AG04450 (cell line): Measurements from ENCODE around the gene RPUSD4. TPM values are rescaled to one million over a fixed set of nuclear protein-coding genes. Genes with fewer than 3 reads are reported as not detected.

ENCODE experiments used
- CTCF ChIA-PET: fragments of 300-600, 350-600 bp; formaldehyde crosslinking; extraction: SDS; loops from one replicate; lab custom pipeline; 2022; ENCODE audit warnings: antibody characterized with exemption, inconsistent platforms; lab: Charles Lee
- POLR2A ChIA-PET: fragments of 350-600 bp; formaldehyde crosslinking; extraction: SDS; loops from one replicate; lab custom pipeline; 2021; ENCODE audit warnings: antibody characterized with exemption, inconsistent platforms; lab: Yijun Ruan, JAX
- DNase-seq: peaks from one replicate; pipeline ENCODE4 v3.0.0-alpha.2; 2011; ENCODE audit warnings: low read depth, low spot score
- H3K27ac ChIP-seq: one replicate; pipeline ENCODE4 v1.5.1; 2012; ENCODE audit warnings: low read depth, low read length, control low read depth
- H3K27me3 ChIP-seq: one replicate; pipeline ENCODE4 v1.6.0; 2012; ENCODE audit warnings: low read length; ENCODE audit not compliant: control insufficient read depth, insufficient read depth
- H3K4me3 ChIP-seq: 2 replicates; pipeline ENCODE4 v1.5.1; 2011; ENCODE audit warnings: mild to moderate bottlenecking, low read depth, low read length, control low read depth
- H3K9me3 ChIP-seq: 2 replicates; pipeline ENCODE4 v1.5.1; 2012; ENCODE audit warnings: low read length; ENCODE audit not compliant: control insufficient read depth, insufficient read depth
- CTCF ChIP-seq: IDR thresholded peaks from 2 replicates; pipeline ENCODE4 v1.5.1; 2011; ENCODE audit warnings: low read depth, low read length, control low read depth, inconsistent platforms
- polyA plus RNA-seq: library from polyadenylated mRNA; depleted of rRNA; stranded (reverse); fragments of >200 nt; gene quantifications from 2 replicates; pipeline ENCODE4 v1.2.3, GENCODE V29; 2011

Gene RPUSD4
- polyA plus RNA-seq, 1 experiment = 22.0 TPM

DNA sequence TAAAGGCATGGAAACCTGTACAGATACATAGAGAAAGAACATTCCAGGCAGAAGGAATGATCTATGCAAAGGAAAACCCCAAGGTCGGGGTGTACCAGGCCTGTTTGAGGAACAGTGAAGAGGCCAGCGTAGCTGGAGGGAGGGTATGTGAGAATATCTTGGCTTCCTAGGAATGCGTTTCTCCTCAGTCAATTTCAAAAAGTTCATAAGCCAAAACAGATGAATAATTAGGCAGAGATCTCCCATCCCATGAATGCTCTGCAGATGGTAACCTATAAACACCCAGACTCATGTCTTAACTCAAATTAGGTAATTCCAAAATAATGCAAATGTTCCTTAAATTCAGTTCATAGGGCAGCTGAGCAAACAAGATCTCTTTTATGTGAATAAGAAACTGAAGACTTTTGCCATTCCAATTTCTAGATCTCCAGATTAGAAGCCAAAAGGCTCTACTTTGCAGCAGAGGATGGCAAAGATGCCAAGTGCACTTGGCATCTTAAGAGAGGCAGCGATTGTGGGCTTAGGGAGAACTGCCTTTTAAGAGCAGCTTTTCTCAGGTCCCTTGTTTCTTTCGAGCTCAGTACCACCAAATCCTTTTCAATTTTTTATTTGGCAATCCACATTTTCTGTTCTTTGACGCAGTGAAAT is 13.3 kb upstream of the RPUSD4 start:
- ChIA-PET CTCF (interaction anchor here (0.8 kb wide), 1 partner anchor 302 kb away, joined by 3 read pairs; no protein-coding TSS in a partner anchor), POLR2A (interaction anchor here (1.0 kb wide), 1 partner anchor 12 kb away, joined by 3 read pairs; no protein-coding TSS in a partner anchor)
- no peaks in the 10 kb centered on the region for H3K9me3 ChIP-seq
- H3K27ac ChIP-seq = no peak overlapping the region
- TF ChIP-seq CTCF = no peak
- DNase-seq = no peak
- no peak overlapping the region for H3K4me3 ChIP-seq
- no peaks in the 10 kb centered on the region for H3K27me3 ChIP-seq

DNA sequence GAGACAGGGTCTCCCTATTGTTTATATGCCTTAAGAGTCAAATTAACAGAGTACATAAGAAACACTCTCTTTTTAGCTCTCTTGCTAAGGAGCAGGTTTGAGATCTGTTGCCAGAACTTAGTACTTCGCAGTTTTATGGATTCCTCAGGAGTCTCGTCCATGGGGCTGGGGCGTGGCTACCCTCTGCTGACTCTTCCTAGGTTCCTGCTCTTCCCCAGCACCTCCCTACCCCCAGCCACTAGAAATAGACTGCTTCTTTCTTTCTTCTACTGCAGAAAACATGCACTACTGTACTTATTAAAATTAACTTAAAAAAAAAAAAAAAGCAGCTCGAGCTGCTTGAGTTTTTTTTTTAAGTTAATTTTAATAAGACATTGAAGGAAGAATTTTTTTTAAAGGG is 8.1 kb upstream of the RPUSD4 start:
- Histone ChIP-seq H3K4me3 (no peak overlapping the region), H3K27ac (no peak overlapping the region), H3K9me3 (no peaks in the 10 kb centered on the region), H3K27me3 (no peaks in the 10 kb centered on the region)
- CTCF ChIA-PET = interaction anchor here (0.6 to 1.5 kb wide), 3 partner anchors 11 to 63 kb away, joined by 3 to 6 read pairs (median 3); no protein-coding TSS in a partner anchor
- no peak for DNase-seq
- no peak for TF ChIP-seq CTCF
- POLR2A ChIA-PET = no interaction called here

DNA sequence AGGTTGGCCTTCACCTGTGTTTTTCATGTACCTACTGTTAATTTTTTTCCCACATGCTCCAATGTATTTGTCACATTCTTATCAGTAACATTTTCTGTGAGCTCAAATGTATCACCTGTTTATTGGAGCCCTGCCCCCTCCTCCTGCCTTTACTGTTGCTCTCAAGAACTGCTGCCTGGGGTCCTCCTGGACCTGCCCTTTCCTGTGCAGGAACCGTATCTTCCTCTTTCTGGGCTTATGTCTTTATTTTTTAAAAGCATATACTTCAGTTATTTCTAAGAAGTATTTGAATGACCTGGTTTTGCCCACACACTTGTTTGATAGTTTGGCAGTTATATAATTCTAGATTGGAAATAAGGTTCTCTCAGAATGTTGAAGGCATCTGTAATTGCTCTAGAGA is 6.0 kb upstream of the RPUSD4 start:
- POLR2A ChIA-PET = no interaction called here
- no peak for TF ChIP-seq CTCF

GRCh38 chr11:126216526-126217305 is 5.3 kb upstream of the RPUSD4 start:
- no peak for TF ChIP-seq CTCF
- POLR2A ChIA-PET = no interaction called here
- CTCF ChIA-PET = no interaction called here

More for the DNA sequence above, 6.0 kb upstream of the RPUSD4 start:
- no peak for DNase-seq
- Histone ChIP-seq H3K27ac (no peak overlapping the region), H3K4me3 (no peak overlapping the region), H3K27me3 (no peaks in the 10 kb centered on the region), H3K9me3 (no peaks in the 10 kb centered on the region)
- CTCF ChIA-PET = no interaction called here

GRCh38 chr11:126214841-126215240 is 3.4 kb upstream of the RPUSD4 start:
- Histone ChIP-seq H3K9me3 (no peaks in the 10 kb centered on the region; the same call in 1 of the 2 replicates), H3K4me3 (no peak overlapping the region), H3K27me3 (no peaks in the 10 kb centered on the region), H3K27ac (no peak overlapping the region)
- TF ChIP-seq CTCF = no peak
- CTCF ChIA-PET = no interaction called here
- POLR2A ChIA-PET = interaction anchor here (0.7 kb wide), 1 partner anchor 156 kb away, joined by 5 read pairs; no protein-coding TSS in a partner anchor
- DNase-seq = no peak

More at GRCh38 chr11:126216526-126217305, 5.3 kb upstream of the RPUSD4 start:
- no peak overlapping the region for H3K4me3 ChIP-seq
- no peak for DNase-seq
- H3K27ac ChIP-seq = no peak overlapping the region
- H3K9me3 ChIP-seq = no peaks in the 10 kb centered on the region; the same call in 1 of the 2 replicates
- H3K27me3 ChIP-seq = no peaks in the 10 kb centered on the region
